HG03558 (cell line): Measurements from ENCODE around the gene TOM1L1.
"Not testable (repeated sequence)": the region's sequence is repeated elsewhere in the genome, so short reads cannot be mapped to it uniquely, and the experiment has no call there.

Experiments used
- ATAC-seq: cut with Tn5 transposase; IDR thresholded peaks from one replicate; pipeline ENCODE4 v1.9.1; 2021; ENCODE audit warnings: moderate number of reproducible peaks; ENCODE audit not compliant: unreplicated experiment; ENCODE audit errors: extremely low read depth

TOM1L1 gene

GRCh38 chr17:54900457-54901229 is at the start of gene TOM1L1:
TOM1L1 (plus strand) TSS chr17:54900852; CDS start chr17:54900866, 14 bp downstream.
- ATAC-seq: peak; percentile 32

GRCh38 chr17:54859187-54859586 is 41.5 kb upstream of the TOM1L1 start:
- no peak for ATAC-seq

- ATAC-seq: no peak
Measured at GRCh38 chr17:54860617-54861470, 39.8 kb upstream of the TOM1L1 start.

- no peak for ATAC-seq
Measured at GRCh38 chr17:54861471-54861983, 39.1 kb upstream of the TOM1L1 start.

GRCh38 chr17:54863176-54863575 is 37.5 kb upstream of the TOM1L1 start:
- ATAC-seq: no peak

GRCh38 chr17:54864070-54864469 is 36.6 kb upstream of the TOM1L1 start:
- ATAC-seq: no peak

- ATAC-seq: no peak
Measured at GRCh38 chr17:54864636-54865356, 35.9 kb upstream of the TOM1L1 start.

- ATAC-seq: no peak
Measured at GRCh38 chr17:54867634-54868033, 33.0 kb upstream of the TOM1L1 start.

GRCh38 chr17:54870671-54871175 is 29.9 kb upstream of the TOM1L1 start:
- ATAC-seq: no peak

GRCh38 chr17:54875906-54876305 is 24.7 kb upstream of the TOM1L1 start:
- ATAC-seq: not testable (repeated sequence)

- ATAC-seq: no peak
Measured at GRCh38 chr17:54876656-54877195, 23.9 kb upstream of the TOM1L1 start.

- no peak for ATAC-seq
Measured at GRCh38 chr17:54881255-54881972, 19.2 kb upstream of the TOM1L1 start.

- no peak for ATAC-seq
Measured at GRCh38 chr17:54882371-54882770, 18.3 kb upstream of the TOM1L1 start.

GRCh38 chr17:54882950-54883349 is 17.7 kb upstream of the TOM1L1 start:
- no peak for ATAC-seq

- no peak for ATAC-seq
Measured at GRCh38 chr17:54883939-54884338, 16.7 kb upstream of the TOM1L1 start.

- ATAC-seq: no peak
Measured at GRCh38 chr17:54887787-54888186, 12.9 kb upstream of the TOM1L1 start.

GRCh38 chr17:54888254-54888653 is 12.4 kb upstream of the TOM1L1 start:
- ATAC-seq: no peak

GRCh38 chr17:54888981-54889380 is 11.7 kb upstream of the TOM1L1 start:
- no peak for ATAC-seq

GRCh38 chr17:54891176-54891821 is 9.4 kb upstream of the TOM1L1 start:
- no peak for ATAC-seq
